Measurements from ENCODE around the gene AGMO.
"Not testable (repeated sequence)": the region's sequence is repeated elsewhere in the genome, so short reads cannot be mapped to it uniquely, and the experiment has no call there.

The AGMO gene

DNA sequence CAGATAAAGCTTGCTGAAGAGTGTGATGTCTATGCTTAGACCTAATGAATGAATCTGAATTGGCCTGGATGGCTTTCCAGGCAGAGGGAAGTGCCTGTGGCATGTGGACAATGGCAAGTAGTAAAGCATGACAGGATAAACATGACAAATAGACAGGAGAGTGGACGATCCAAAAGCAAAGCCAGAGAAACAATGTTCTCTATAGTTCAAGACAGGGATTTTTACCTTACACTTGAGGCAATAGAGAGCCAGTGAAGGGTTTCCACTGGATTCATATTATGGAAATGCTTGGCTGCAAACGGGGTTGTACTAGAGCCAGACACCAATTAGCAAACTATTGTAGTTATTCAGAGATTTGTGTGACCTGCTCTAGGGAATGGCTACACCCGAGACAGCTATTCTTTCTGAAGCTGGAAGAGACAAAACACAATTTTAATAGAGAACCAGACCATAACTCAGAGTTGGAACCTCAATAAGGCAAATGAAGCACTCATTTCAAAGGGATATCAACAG lies 2.3 kb downstream of the AGMO start:
- no peak for DNase-seq (ENCODE audit: low read depth, low spot score)

DNA sequence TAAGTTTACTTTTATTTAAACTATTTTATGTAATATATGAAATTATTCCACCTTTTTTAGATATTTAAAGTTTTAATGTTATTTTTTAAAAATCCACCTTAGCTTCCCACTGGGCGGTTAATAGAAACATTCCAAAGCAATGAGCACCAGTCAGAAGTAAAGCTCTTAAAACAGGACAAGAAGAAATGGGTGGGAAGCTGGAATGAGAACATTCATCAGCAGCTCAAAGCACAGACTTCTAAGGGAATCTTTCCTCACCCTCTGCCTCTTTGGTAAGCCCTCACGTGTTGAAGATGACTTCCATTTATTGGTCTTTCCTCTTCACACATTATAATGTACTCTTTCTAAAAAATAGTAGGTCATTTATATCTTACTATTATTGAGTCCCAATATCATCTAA lies 3.1 kb downstream of the AGMO start:
- no peak for DNase-seq (ENCODE audit: low read depth, low spot score)

DNA sequence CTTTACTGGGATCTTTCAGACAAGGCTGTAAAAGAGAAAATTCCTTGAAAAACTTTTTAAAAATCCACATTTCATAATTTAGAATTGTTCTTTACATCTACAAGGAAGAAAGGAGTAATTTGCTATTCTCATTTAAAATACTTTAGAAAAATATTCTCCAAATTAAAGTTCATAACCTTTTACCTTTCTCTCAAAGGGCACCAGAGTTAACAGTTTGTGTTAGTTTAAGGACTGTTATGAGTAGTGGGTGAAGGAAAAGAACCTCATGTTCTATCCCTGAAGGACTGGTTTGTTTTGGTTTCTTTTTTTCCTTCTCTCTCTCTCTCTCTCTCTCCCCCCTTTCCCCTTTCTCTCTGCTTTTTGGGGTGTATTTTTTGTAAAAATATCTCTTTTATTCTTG lies 4.1 kb downstream of the AGMO start:
- no peak for DNase-seq (ENCODE audit: low read depth, low spot score)

DNA sequence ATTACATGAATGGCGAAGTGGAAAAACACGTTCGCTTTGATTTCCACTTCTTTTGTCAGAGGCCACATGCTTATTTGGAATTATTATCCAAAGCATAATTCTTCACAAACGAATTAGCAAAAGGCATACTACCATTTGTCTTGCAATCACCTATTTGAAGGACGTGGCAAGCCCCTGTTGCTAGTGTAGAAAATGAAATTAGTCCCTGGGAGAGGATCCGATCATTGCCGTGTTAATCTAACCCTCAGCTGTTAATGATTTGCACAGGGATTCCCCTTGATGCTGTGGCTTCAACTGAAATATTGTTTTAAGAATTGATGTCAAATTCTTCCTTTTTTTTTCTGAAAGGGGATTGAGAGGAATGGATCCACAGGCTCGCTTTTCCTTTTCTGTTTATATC lies 4.6 kb downstream of the AGMO start:
- no peak for DNase-seq (ENCODE audit: low read depth, low spot score)

DNA sequence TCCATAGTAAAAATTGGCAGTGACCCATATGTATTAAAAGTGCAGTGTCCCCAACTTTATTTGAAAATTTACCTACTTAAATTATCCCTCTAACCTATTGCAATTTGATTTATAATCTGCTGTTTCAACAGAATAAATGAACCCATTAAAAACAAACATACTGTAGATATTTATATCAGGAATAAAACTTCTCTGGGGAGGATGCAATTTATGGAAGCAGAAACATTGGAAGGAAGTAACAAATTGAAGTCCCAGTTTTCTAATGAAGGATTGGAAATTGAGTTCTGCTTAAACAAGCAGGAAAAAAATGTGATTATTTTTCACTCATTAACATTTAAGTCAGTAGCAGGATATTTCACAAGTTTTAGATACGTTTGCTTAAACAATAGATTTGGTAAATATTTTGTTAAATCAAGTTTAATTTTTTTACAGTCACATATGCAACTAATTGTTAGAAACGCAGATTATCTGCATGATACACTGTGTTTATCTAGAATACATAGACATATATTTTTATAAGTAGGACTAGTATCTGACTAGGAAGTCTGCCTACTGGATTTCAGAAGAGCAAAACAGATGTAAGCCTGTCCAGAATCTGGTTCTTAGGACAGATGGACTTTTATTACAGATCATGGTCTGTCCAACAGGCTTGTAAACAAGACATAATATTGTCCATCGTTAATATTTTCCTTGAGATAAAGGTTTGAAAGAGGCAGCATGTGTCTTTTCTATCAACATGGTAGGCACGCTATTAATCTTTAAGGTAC lies 5.3 kb downstream of the AGMO start:
- no peak for DNase-seq (ENCODE audit: low read depth, low spot score)

DNA sequence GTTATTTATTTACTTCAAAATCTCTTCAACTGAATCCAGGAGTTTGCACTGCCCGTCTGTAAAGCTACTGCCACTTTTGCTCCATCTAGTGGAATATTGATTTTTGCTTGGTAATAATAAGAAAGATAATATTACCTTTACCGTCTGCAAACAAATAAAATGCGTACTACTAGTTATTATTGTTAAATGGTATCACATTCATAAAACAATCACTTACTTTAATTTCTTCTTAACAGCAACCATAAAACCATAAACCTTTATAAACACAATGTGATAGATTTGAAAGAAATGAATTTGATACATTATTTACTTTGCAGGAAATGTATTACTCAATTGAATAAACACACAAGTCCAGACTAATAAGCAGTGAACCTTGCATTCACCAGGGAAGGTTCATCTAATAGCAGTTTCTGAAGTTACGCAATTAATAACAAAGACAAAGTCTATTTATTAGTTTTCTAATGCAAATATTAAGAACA lies 6.4 kb downstream of the AGMO start:
- no peak for DNase-seq (ENCODE audit: low read depth, low spot score)

DNA sequence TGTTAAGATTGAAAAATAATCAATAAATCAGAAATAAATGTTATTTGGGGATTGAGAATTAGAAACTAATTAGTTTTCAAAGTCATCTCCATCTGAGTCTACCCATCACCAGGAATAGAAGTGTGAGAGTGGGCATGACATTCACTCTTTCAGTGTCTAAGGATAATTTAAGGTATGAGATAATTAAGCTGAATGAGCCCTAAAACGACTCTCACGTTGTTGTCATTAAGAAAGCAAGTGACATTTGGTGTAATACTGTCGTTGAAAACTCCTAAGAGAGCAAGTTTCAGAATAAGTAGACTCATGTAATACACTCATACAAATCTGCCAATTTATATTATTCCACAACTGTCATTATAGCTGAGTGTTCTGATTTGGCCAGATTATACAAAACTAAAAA lies 7.1 kb downstream of the AGMO start:
- DNase-seq (ENCODE audit: low read depth, low spot score) = no peak

DNA sequence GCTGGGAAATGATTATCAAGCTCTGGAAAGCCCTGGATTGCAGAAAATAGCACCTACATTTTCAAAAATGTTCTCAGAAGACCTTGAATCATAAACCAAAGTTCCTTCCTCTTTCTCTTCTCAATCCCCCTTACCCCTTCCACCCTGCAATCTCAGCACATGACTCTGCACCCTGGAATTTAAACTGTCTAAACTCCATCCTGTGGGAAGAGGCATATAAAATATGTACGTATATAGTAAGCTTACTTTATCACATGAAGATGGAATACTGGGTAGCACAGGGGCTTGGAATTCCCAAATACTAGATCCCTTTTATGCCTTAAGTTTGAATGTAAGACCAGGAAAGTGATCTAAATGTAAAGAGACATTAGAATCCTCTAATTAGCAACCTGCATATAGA lies 7.7 kb downstream of the AGMO start:
- DNase-seq (ENCODE audit: low read depth, low spot score) = no peak

DNA sequence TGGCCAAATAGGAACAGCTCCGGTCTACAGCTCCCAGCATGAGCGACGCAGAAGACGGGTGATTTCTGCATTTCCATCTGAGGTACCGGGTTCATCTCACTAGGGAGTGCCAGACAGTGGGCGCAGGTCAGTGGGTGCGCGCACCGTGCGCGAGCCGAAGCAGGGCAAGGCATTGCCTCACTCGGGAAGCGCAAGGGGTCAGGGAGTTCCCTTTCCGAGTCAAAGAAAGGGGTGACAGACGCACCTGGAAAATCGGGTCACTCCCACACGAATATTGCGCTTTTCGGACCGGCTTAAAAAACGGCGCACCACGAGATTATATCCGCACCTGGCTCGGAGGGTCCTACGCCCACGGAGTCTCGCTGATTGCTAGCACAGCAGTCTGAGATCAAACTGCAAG lies 14.5 kb downstream of the AGMO start:
- not testable (repeated sequence) for DNase-seq (ENCODE audit: low read depth, low spot score)

DNA sequence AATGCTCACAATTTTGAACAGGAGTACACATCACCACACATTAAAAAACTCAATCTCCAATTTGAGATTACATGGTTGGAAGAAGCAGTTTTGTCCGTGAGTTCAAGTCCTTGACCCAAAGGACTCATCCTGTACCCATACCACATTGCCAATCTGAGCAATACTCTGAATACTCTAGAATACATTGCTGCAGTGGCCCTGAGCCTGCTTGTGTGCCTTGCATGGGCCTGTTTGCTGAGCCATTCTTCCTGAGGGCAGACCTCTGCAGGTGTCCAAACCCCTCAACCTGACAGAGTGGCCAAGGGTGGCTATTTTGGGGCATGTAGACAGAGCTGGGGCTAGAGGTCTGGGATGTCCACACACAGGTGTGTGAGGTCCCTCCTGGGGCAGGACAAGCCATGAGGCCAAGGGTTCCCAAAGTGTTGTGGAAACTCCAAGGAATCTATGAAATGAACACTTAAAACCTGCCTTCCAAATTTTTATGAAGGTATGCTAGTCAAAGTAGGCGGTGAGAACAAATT lies 15.5 kb downstream of the AGMO start:
- no peak for DNase-seq (ENCODE audit: low read depth, low spot score)

DNA sequence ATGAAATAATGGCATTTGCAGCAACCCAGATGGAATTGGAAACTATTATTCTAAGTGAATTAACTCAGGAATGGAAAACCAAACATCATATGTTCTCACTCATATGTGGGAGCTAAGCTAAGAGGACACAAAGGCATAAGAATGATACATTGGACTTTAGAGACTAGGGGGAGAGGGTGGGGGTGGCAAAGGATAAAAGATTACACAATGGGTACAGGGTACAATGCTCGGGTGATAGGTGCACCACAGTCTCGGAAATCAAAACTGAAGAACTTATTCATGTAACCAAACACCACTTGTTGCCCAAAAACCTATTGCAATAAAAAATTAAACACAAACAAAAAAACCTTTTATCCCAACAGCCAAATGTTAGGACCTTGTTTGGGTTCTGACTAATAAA lies 17.8 kb downstream of the AGMO start:
- no peak for DNase-seq (ENCODE audit: low read depth, low spot score)

DNA sequence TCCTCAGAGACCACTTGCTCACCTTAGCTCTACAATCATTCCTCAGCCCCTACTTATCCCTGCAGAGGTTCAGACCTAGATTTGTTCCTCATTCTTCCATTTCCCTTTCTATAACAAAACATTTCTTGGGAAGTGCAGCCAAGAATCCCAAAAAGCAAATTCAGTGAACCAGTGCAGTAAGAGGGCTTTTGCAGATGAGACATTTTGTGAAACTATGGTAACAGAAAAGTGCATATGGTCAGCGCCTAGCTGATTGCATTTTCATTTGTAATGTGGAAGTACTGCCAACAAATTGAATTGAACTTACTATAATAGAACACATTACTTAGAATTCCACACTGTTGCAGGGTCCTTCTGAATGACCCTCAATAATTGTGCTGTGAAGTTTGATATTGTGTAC lies 18.6 kb downstream of the AGMO start:
- no peak for DNase-seq (ENCODE audit: low read depth, low spot score)

DNA sequence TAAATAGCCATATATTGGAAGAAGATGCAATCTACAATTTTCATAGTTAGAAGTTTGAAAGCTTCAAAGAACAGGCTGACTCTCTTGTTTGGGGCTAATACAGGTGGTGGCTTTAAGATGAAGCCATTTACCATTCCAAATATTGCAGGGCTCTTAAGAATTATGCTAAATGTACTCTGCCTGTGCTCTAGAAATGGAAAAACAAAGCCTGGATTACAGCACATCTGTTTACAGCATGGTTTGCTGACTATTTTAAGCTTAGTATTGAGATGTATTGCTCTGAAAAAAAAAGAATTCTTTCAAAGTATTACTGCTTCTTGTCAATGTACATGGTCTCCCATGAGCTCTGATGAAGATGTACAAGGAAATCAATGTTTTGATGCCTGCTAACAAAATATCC lies 34.2 kb downstream of the AGMO start:
- DNase-seq (ENCODE audit: low read depth, low spot score) = no peak

DNA sequence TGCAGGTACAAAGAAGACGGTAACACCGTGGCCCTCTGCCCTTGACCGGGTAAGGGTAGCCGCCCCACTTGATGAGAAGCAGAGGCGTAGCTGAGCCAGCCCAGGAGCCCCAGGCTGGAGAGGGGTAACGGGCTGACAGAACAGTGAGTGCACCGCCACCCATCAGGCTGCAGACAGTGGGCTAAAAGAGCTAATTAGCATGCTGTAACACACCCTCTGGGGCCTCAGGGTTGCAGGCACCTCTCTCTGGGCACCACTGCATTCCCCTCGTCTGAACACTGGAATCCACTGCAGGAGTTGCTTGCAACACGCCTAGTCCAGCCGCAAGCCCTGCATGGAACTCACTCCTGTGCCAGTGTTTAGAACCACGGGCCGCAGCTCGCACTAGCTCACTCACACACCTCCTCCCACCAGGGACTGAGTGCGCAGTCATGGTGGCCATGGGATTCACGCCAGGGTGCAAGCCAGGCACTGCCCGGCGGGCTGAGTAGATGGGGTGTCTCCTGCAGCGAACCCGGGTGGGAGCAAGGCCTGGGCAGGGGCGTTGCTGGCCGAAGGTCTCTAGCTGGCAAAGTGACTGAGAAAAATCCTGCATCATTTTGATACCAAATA lies 36.1 kb downstream of the AGMO start:
- no peak for DNase-seq (ENCODE audit: low read depth, low spot score)

DNA sequence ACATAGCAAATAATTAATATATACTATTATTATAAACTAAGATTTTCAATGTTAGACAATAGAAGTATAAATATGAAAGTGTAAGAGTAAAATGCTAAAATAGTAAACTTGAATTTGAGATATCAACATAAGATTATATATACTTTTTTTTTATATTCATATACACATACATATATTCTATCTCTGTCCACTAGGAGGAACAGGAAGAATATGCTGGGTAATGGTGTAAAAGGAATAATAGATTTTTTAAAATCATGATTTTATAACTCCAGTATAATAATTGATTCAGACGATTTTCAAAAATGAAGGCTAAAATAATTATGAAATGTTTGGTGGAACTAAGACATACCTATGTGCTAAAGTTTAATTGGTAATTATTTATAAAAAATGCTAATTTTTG lies 37.7 kb downstream of the AGMO start:
- no peak for DNase-seq (ENCODE audit: low read depth, low spot score)

DNA sequence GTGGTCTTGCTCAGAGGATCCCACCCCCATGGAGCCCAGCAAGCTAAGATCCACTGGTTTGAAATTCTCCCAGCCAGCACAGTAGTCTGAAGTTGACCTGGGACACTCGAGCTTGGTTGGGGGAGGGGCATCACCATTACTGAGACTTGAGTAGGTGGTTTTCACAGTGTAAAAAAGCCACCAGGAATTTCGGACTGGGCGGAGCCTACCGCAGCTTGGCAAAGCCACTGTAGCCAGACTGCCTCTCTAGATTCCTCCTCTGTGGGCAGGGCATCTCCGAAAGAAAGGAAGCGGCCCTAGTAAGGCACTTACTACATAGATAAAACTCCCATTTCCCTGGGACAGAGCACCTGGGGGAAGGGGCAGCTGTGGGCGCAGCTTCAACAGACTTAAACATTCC lies 44.0 kb downstream of the AGMO start:
- not testable (repeated sequence) for DNase-seq (ENCODE audit: low read depth, low spot score)

DNA sequence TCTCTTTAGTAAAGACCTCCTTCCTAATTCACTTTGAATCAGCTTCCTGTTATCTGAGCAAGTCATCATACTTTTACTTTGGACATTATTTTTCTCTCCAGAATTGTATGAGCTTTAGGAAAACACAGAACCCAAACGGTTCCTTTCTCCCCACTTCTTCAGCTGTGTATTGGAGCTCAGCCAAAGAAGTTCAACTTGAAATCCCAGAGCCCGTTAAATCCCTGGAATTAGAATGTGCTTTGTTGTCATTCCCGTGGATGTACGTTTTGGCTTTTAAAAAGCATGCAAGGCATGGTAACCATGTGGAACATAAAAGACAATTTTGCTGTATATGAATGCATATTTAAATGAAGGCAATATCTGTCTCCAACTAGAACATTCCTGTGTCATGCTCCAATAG lies 46.6 kb downstream of the AGMO start:
- no peak for DNase-seq (ENCODE audit: low read depth, low spot score)

DNA sequence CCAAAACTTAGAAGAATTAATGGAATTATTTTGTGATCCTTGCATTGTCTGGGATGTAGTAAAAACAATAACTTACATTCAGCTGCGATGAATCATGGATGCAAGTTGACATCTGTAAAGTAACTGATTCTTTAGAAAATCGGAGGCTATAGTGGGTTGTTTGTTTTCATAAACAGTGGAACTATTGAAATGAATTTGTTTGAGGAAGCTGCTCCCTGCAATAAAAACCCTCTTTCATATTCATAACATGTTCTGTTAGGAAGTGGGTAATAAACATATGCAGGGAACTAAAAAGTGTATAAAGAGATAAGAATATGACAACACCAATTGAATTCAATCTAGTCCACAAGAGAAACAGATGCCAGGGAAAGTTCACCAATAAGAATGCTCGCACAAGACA lies 53.6 kb downstream of the AGMO start:
- no peak for DNase-seq (ENCODE audit: low read depth, low spot score)

DNA sequence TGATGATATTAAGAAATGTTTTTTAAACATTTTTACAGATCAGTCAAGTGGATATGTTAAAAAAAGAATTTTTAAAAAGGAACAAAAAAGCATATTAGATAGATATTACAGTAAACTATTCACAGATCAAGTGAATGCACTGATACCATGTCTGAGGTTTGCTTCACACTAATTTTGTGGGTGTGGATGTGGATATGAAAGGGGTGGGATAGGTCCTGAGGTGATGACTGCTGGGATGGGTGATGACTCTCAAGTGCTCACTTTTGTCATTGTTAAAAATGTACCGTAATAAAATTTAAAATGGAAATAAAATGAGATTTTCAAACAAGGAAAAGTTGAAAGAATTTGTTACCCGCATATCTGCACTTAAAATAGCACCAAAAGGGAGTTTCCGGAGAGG lies 54.1 kb downstream of the AGMO start:
- DNase-seq (ENCODE audit: low read depth, low spot score) = no peak

DNA sequence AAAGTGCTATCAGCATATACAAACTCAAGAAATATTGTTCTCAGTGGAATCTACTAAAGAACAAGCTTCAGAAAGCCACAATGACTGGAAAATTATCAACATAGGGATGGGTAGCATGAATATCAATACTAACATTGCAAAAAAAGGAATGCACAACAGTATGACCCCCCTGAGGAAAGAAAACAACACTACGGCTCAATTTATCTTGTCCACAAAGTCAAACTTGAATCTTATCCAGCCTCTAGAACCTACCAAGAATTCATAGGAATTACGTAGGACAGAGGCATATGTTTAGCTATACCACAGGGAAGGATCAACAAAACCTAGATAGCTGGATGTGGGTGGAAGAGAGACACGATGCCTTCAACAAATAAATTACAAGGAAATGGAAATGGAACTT lies 54.6 kb downstream of the AGMO start:
- no peak for DNase-seq (ENCODE audit: low read depth, low spot score)

DNA sequence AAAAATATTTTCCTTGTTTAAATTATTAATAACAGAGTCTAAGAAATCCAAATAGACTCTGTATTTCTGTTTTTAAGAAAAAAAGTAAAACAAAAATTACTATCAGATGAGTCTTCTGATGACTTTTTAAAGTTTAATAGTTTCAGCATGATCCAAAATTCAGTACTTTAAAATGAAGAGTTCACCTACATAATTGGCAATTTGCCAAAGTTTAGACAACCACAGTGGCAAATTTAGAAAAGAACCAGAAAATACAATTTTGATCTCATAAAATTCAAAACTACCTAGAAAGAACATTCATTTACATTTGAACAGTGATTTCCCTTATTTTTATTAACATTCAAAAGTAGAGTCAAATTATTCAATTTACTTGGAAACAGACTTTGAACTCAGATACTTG lies 56.1 kb downstream of the AGMO start:
- no peak for DNase-seq (ENCODE audit: low read depth, low spot score)

DNA sequence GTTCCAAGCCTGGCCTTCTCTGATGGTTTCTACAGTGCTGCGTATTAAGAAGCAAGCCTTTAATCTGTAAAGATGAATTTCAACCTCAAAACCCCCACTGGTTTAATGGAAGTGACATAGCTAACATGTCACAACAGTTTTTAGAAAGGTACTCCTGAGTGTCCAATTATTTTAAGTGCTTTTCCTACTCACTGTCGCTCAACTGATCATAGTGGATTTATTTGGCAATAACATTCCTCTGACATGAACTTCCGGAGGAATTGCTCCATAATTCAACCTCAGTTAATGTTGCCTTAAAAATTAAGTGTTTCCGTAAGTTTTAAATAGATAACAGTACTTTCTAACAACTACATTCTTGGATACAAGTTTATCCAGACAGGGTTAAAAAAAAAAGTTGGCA lies 57.5 kb downstream of the AGMO start:
- no peak for DNase-seq (ENCODE audit: low read depth, low spot score)

DNA sequence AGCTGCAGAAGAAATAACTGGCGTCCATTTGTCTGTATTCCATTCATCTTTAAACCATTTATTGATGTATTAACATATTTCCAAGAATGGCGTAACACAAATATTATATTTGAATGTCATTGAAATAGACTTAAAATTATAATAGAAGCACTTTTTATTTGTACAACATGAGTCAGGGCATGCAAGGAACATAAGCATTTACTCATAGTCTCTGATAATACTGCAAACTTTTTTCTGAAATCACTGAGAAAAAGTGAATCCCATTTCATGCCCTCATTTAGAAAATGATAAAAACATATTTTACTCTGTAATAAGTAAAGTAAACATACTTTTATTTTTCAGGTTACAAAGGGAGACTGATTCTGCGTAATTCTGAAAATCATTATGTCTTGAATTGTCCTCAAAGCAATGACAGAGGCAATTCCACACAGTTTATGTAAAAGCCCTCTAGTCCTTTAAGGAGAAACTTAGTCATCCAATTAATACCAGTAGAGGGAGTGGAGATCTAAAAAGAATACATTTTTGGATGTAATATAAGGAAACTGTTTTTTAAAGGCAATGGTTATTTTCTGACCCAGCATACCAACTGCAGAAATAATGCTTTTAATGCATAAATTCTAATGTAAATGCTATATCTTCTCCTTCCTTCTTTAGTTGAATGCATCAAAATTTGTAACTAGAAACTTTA lies 58.1 kb downstream of the AGMO start:
- DNase-seq (ENCODE audit: low read depth, low spot score) = no peak

Measured in brain pericyte (primary cell).